NCI-H2227 treated with DMSO at 0.1 percent for 48 hours (cell line): ENCODE results near the gene FAM114A1.
"Not testable (repeated sequence)": the region's sequence is repeated elsewhere in the genome, so short reads cannot be mapped to it uniquely, and the experiment has no call there.

Source experiments
- DNase-seq: peaks from one replicate; lab custom pipeline; 2025; lab: John Stamatoyannopoulos, UW

Gene FAM114A1

GRCh38 chr4:38967260-38968095 lies 99.9 kb downstream of the FAM114A1 start:
- no peak for DNase-seq

GRCh38 chr4:38968668-38969067 lies 101.1 kb downstream of the FAM114A1 start:
- DNase-seq: no peak

- no peak for DNase-seq
Measured at GRCh38 chr4:38976308-38976707, 108.7 kb downstream of the FAM114A1 start.

GRCh38 chr4:38979081-38979480 lies 111.5 kb downstream of the FAM114A1 start:
- DNase-seq: no peak

GRCh38 chr4:38979511-38980230 lies 112.1 kb downstream of the FAM114A1 start:
- DNase-seq: no peak

GRCh38 chr4:38980903-38981676 lies 113.5 kb downstream of the FAM114A1 start:
- DNase-seq: no peak

GRCh38 chr4:38982361-38983095 lies 114.9 kb downstream of the FAM114A1 start:
- no peak for DNase-seq

GRCh38 chr4:38983291-38983690 lies 115.7 kb downstream of the FAM114A1 start:
- no peak for DNase-seq

GRCh38 chr4:38983787-38984598 lies 116.4 kb downstream of the FAM114A1 start:
- DNase-seq: no peak

GRCh38 chr4:38985410-38986100 lies 117.9 kb downstream of the FAM114A1 start:
- DNase-seq: peak; percentile 4

- DNase-seq: no peak
Measured at GRCh38 chr4:38987491-38987890, 119.9 kb downstream of the FAM114A1 start.

GRCh38 chr4:38988353-38988752 lies 120.7 kb downstream of the FAM114A1 start:
- DNase-seq: not testable (repeated sequence)

- no peak for DNase-seq
Measured at GRCh38 chr4:38989487-38989886, 121.9 kb downstream of the FAM114A1 start.

GRCh38 chr4:38990241-38990640 lies 122.6 kb downstream of the FAM114A1 start:
- no peak for DNase-seq

- no peak for DNase-seq
Measured at GRCh38 chr4:38993683-38994082, 126.1 kb downstream of the FAM114A1 start.

GRCh38 chr4:38994135-38994534 lies 126.5 kb downstream of the FAM114A1 start:
- DNase-seq: no peak
